HG02759 (cell line): ENCODE measurements around the gene FCHO2.

Source experiments
- ATAC-seq: cut with Tn5 transposase; IDR thresholded peaks from one replicate; pipeline ENCODE4 v1.9.1; 2021; ENCODE audit warnings: mild to moderate bottlenecking, moderate library complexity; ENCODE audit not compliant: unreplicated experiment

Gene FCHO2

GRCh38 chr5:73131711-73132425 lies 176.0 kb downstream of the FCHO2 start:
- no peak for ATAC-seq

GRCh38 chr5:73132759-73133158 lies 176.9 kb downstream of the FCHO2 start:
- no peak for ATAC-seq

GRCh38 chr5:73135021-73135420 lies 179.2 kb downstream of the FCHO2 start:
- ATAC-seq: no peak

- ATAC-seq: no peak
Observed at GRCh38 chr5:73135429-73136054, 179.7 kb downstream of the FCHO2 start.

GRCh38 chr5:73136055-73136562 lies 180.3 kb downstream of the FCHO2 start:
- no peak for ATAC-seq

- no peak for ATAC-seq
Observed at GRCh38 chr5:73137563-73138530, 182.0 kb downstream of the FCHO2 start.

GRCh38 chr5:73139485-73139884 lies 183.6 kb downstream of the FCHO2 start:
- ATAC-seq: no peak
